A549 (cell line): ENCODE measurements around the gene PKP4. TPM values are rescaled to one million over a fixed set of nuclear protein-coding genes. Genes with fewer than 3 reads are reported as not detected.
A peak's percentile ranks its signal among the peaks of the same experiment; 100 is the strongest.

ENCODE experiments used
- ATAC-seq, 2 experiments: fragments of 200-7000 bp in 1 of 2; fragments of >200 bp in 1 of 2; cut with Nextera tagmentation in 1 of 2; cut with Tn5 transposase in 1 of 2; 3 replicates each; pipeline versions ENCODE4 v1.8.0 to v1.9.1; 2018 to 2020; ENCODE audit warnings: mild to moderate bottlenecking in 1 of 2, moderate library complexity in 1 of 2
- CTCF ChIA-PET: fragments of 300-600 bp; sonication (Branson Sonifier 250); formaldehyde crosslinking; extraction: SDS; loops from one replicate; lab custom pipeline; 2021; ENCODE audit warnings: antibody characterized with exemption, inconsistent platforms; lab: Yijun Ruan, JAX
- POLR2A ChIA-PET: fragments of 350-600 bp; formaldehyde crosslinking; extraction: SDS; loops from one replicate; lab custom pipeline; 2021; ENCODE audit warnings: antibody characterized with exemption, inconsistent platforms; lab: Yijun Ruan, JAX
- DNase-seq, 2 experiments: peaks; one replicate each; pipeline versions ENCODE4 v3.0.0 to v3.0.0-alpha.2; 2011 to 2016; ENCODE audit warnings: low read depth in 1 of 2, low spot score in 1 of 2
- FAIRE-seq: peaks from 2 replicates; lab custom pipeline; 2011; peaks lifted over from hg19 to GRCh38; lab: Jason Lieb, UNC
- H3K27ac ChIP-seq, 2 experiments: fragments of >200 bp; sonication (Bioruptor Twin); formaldehyde crosslinking; 3 replicates each; pipeline ENCODE4 v1.5.1; 2016 to 2017
- H3K4me1 ChIP-seq: fragments of >200 bp; sonication (Bioruptor Twin); formaldehyde crosslinking; 3 replicates; pipeline ENCODE4 v1.6.1; 2016
- H3K4me2 ChIP-seq: fragments of >200 bp; sonication (Bioruptor Twin); formaldehyde crosslinking; 3 replicates; pipeline ENCODE4 v1.6.1; 2016
- H3K4me3 ChIP-seq: fragments of >200 bp; sonication (Bioruptor Twin); formaldehyde crosslinking; 3 replicates; pipeline ENCODE4 v1.5.1; 2016
- H3K9me3 ChIP-seq: fragments of >200 bp; sonication (Bioruptor Twin); formaldehyde crosslinking; 3 replicates; pipeline ENCODE4 v1.6.1; 2016
- ATOH8 ChIP-seq: fragments of 250-450 bp; sonication (Bioruptor Pico); IDR thresholded peaks from 2 replicates; pipeline ENCODE4 v1.5.0; 2020; ENCODE audit warnings: low read depth, mild to moderate bottlenecking, moderate library complexity
- CEBPB ChIP-seq, 2 experiments: fragments of >200 bp in 1 of 2; sonication (Bioruptor Twin) in 1 of 2; formaldehyde crosslinking in 1 of 2; IDR thresholded peaks; 2 replicates each; pipeline ENCODE4 v1.6.1; 2012 to 2016
- ELK1 ChIP-seq: fragments of 150-350 bp; IDR thresholded peaks from 2 replicates; pipeline ENCODE4 v1.6.1; 2014; ENCODE audit warnings: low read depth, mild to moderate bottlenecking, low read length
- FOXS1 ChIP-seq: fragments of 250-450 bp; sonication (Bioruptor Pico); IDR thresholded peaks from 2 replicates; pipeline ENCODE4 v1.5.0; 2020; ENCODE audit warnings: mild to moderate bottlenecking, moderate library complexity
- HDAC2 ChIP-seq: fragments of 200-600 bp; sonication (generic); IDR thresholded peaks from 2 replicates; pipeline ENCODE4 v1.6.1; 2016
- HEYL ChIP-seq: fragments of 250-450 bp; sonication (Bioruptor Pico); IDR thresholded peaks from 2 replicates; pipeline ENCODE4 v1.8.0; 2021; ENCODE audit warnings: mild to moderate bottlenecking, moderate library complexity
- HOXB5 ChIP-seq: fragments of 250-450 bp; sonication (Bioruptor Pico); IDR thresholded peaks from 2 replicates; pipeline ENCODE4 v1.5.0; 2020; ENCODE audit warnings: mild to moderate bottlenecking, moderate library complexity
- KDM1A ChIP-seq: fragments of 200-600 bp; sonication (generic); IDR thresholded peaks from 2 replicates; pipeline ENCODE4 v1.6.1; 2016; ENCODE audit warnings: low read depth, mild to moderate bottlenecking
- MAFK ChIP-seq: fragments of 450-650 bp; IDR thresholded peaks from 2 replicates; pipeline ENCODE4 v1.6.1; 2014; ENCODE audit not compliant: partially characterized antibody
- NPAS2 ChIP-seq: fragments of 250-450 bp; sonication (Bioruptor Pico); IDR thresholded peaks from 2 replicates; pipeline ENCODE4 v1.8.0; 2022; ENCODE audit warnings: mild to moderate bottlenecking, moderate library complexity, borderline replicate concordance
- NR3C1 ChIP-seq: fragments of >200 bp; sonication (Bioruptor Twin); formaldehyde crosslinking; IDR thresholded peaks from 3 replicates; pipeline ENCODE4 v1.6.1; 2017
- PHF8 ChIP-seq: fragments of 200-600 bp; sonication (generic); IDR thresholded peaks from 2 replicates; pipeline ENCODE4 v1.6.1; 2016; ENCODE audit warnings: low read depth, mild to moderate bottlenecking, antibody characterized with exemption, moderate library complexity, borderline replicate concordance
- RAD21 ChIP-seq, 2 experiments: fragments of >200 bp in 1 of 2; sonication (Bioruptor Twin) in 1 of 2; formaldehyde crosslinking in 1 of 2; IDR thresholded peaks in 1 of 2; conservative IDR thresholded peaks in 1 of 2; 2 replicates in 1 of 2; 3 replicates in 1 of 2; pipeline ENCODE4 v1.6.1; 2012 to 2018; ENCODE audit warnings: inconsistent platforms in 1 of 2
- REST ChIP-seq: fragments of 200-600 bp; sonication (generic); IDR thresholded peaks from 2 replicates; pipeline ENCODE4 v1.6.1; 2016; ENCODE audit warnings: antibody characterized with exemption, mild to moderate bottlenecking, moderate library complexity
- RFX5 ChIP-seq: fragments of 450-650 bp; IDR thresholded peaks from 2 replicates; pipeline ENCODE4 v1.7.1; 2014; ENCODE audit warnings: antibody characterized with exemption, mild to moderate bottlenecking, moderate library complexity
- SREBF2 ChIP-seq: fragments of 450-650 bp; IDR thresholded peaks from 2 replicates; pipeline ENCODE4 v1.6.1; 2014; ENCODE audit warnings: mild to moderate bottlenecking, moderate library complexity
- USF2 ChIP-seq: fragments of 450-650 bp; IDR thresholded peaks from 2 replicates; pipeline ENCODE4 v1.6.1; 2014; ENCODE audit warnings: antibody characterized with exemption
- ZFP36 ChIP-seq: fragments of 450-650 bp; IDR thresholded peaks from 2 replicates; pipeline ENCODE4 v1.6.1; 2014; ENCODE audit warnings: borderline replicate concordance; ENCODE audit not compliant: partially characterized antibody
- ZNF302 ChIP-seq: fragments of 250-450 bp; sonication (Bioruptor Pico); IDR thresholded peaks from 2 replicates; pipeline ENCODE4 v1.9.0; 2021; ENCODE audit warnings: inconsistent platforms, mild to moderate bottlenecking, moderate library complexity
- WGBS: methylation state at CpG from one replicate; pipeline ENCODE4 v1.1.6; 2017; ENCODE audit errors: missing lambda C conversion rate; 5-methylcytosine and 5-hydroxymethylcytosine counted together
- polyA plus RNA-seq, 4 experiments: library from polyadenylated mRNA; depleted of rRNA in 3 of 4; stranded (reverse); fragments of >200 nt; fragmentation: RNase III in 1 of 4; extraction: RNeasy Plus Mini Kit Qiagen cat#74134 plus additional on column Dnase treatment in 1 of 4; gene quantifications; 2 replicates in 3 of 4; 3 replicates in 1 of 4; pipeline ENCODE4 v1.2.3, GENCODE V29; 2011 to 2017
- TF ChIP-seq, protein P1 (sequence below): fragments of >200 bp; sonication (Bioruptor Twin); formaldehyde crosslinking; IDR thresholded peaks from 2 replicates; pipeline ENCODE4 v1.6.1; 2016

Gene PKP4
- polyA plus RNA-seq, 2 of the 4 experiments (the other 2 are of a cell fraction): 27.0 to 56.6 TPM

GRCh38 chr2:158651358-158652057, 194.8 kb downstream of the PKP4 start:
- H3K27ac ChIP-seq: no peak overlapping the region
- FAIRE-seq (no peak), ATAC-seq (no peak), DNase-seq (no peak)
- POLR2A ChIA-PET: no interaction called here
- CTCF ChIA-PET: interaction anchor here (1.6 kb wide), 1 partner anchor 103 kb away, joined by 6 read pairs; no protein-coding TSS in a partner anchor
- 95% methylated on average over 6 of the region's 6 CpGs for WGBS
- H3K9me3 ChIP-seq: no peaks in the 10 kb centered on the region
- no peaks in the 10 kb centered on the region for H3K4me1 ChIP-seq
- no peak overlapping the region for H3K4me2 ChIP-seq
- TF ChIP-seq REST: no peak
- TF ChIP-seq, protein P1, sequence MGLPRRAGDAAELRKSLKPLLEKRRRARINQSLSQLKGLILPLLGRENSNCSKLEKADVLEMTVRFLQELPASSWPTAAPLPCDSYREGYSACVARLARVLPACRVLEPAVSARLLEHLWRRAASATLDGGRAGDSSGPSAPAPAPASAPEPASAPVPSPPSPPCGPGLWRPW: no peak
- H3K4me3 ChIP-seq: no peak overlapping the region

GRCh38 chr2:158655628-158656027, 198.9 kb downstream of the PKP4 start:
- no peaks in the 10 kb centered on the region for H3K9me3 ChIP-seq
- CTCF ChIA-PET: interaction anchor here (0.9 to 2.6 kb wide), 3 partner anchors 20 to 99 kb away, joined by 3 to 8 read pairs (median 4); no protein-coding TSS in a partner anchor
- ATAC-seq: no peak

DNA sequence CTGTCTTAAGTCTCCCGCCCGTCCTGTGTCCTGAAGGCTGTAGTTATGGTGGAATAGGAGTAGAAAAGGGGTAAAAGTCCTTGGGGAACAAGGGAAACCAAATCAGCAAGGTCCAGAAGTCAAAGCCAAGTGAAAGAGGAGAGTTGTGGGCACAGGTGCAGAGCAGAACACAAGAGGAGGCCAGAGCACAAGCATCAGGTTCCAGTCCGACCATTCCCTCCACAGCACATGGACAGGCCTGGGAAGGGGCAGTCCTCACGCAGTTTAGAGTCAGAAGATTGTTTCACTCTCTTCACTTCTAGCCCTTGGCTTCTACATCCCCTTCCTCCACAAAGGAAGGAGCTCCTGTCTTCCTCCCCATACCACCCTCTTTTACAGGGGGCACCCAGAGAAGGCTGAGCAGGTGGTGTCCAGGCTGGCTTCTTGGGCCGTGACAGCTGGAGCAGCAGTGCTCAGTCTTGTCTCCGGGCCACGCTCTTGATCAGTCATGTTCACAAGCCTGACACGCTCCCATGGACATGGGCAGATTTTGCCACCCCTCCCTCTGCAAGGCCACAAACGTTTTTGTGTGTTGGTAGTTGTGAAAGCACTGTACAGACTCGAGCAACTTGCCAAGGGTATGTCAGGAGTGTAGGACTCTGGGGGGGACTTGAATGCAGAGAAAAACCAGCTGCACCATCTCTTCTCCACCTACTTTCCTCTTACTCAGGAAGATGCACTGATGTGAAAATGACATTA, 199.9 kb downstream of the PKP4 start:
- FAIRE-seq: no peak

More at GRCh38 chr2:158655628-158656027, 198.9 kb downstream of the PKP4 start:
- no peak for TF ChIP-seq ZNF302 (CRISPR knock-in tag)
- TF ChIP-seq SREBF2: no peak
- no peak overlapping the region for H3K4me3 ChIP-seq
- FAIRE-seq (no peak), DNase-seq (no peak)
- no peaks in the 10 kb centered on the region for H3K4me1 ChIP-seq
- no peak overlapping the region for H3K27ac ChIP-seq
- WGBS: 67% methylated on average over 3 of the region's 3 CpGs
- no peak overlapping the region for H3K4me2 ChIP-seq
- POLR2A ChIA-PET: no interaction called here

More for the DNA sequence above, 199.9 kb downstream of the PKP4 start:
- no peak for TF ChIP-seq MAFK
- TF ChIP-seq ZFP36: no peak
- TF ChIP-seq HOXB5 (CRISPR knock-in tag): no peak
- TF ChIP-seq NR3C1: no peak
- TF ChIP-seq CEBPB (IDR thresholded peaks at IDR 0.05): no peak
- no peak for TF ChIP-seq HEYL (CRISPR knock-in tag)
- TF ChIP-seq ATOH8 (CRISPR knock-in tag): no peak
- no peak for TF ChIP-seq RFX5
- no peak for TF ChIP-seq ELK1
- no peak for TF ChIP-seq RAD21 (conservative IDR thresholded peaks at IDR 0.05 in 1 of 2, IDR thresholded peaks at IDR 0.05 in 1 of 2)
- TF ChIP-seq PHF8: no peak
- no peak for TF ChIP-seq HDAC2
- no peak for TF ChIP-seq USF2
- no peak for TF ChIP-seq KDM1A
- TF ChIP-seq, protein P1: no peak
- TF ChIP-seq FOXS1 (CRISPR knock-in tag): no peak
- TF ChIP-seq NPAS2: no peak
- TF ChIP-seq ZNF302 (CRISPR knock-in tag): no peak
- H3K4me2 ChIP-seq: no peak overlapping the region
- POLR2A ChIA-PET: no interaction called here
- no peak overlapping the region for H3K27ac ChIP-seq
- no peaks in the 10 kb centered on the region for H3K9me3 ChIP-seq
- WGBS: 81% methylated on average over 10 of the region's 10 CpGs
- ATAC-seq: peak in 1 of 2 experiments; percentile 30; a peak in 1 of 6 replicates
- no peak overlapping the region for H3K4me3 ChIP-seq
- DNase-seq: no peak
- CTCF ChIA-PET: interaction anchor here (0.9 to 2.6 kb wide), 3 partner anchors 21 to 98 kb away, joined by 3 to 8 read pairs (median 4); no protein-coding TSS in a partner anchor
- no peaks in the 10 kb centered on the region for H3K4me1 ChIP-seq
